Measurements from ENCODE around the gene PAX7. TPM values are rescaled to one million over a fixed set of nuclear protein-coding genes. Genes with fewer than 3 reads are reported as not detected.

PAX7 gene
- total and polyA plus RNA-seq, 2 experiments from 2014 or later = 0.03 TPM; not detected in 1

GRCh38 chr1:18644013-18644399 is 13.4 kb downstream of the PAX7 start:
- Histone ChIP-seq H2AFZ (no peak overlapping the region), H3K36me3 (ENCODE audit: insufficient read depth) (no peaks in the 10 kb centered on the region; the same call in 1 of the 2 replicates), H3K4me2 (peak overlapping the region; percentile 84), H3K4me3 (peak overlapping the region; percentile 56), H3K27ac (ENCODE audit: low read depth) (no peak overlapping the region), H3K9me2 (ENCODE audit: insufficient read depth) (no peaks in the 10 kb centered on the region), H3K4me1 (ENCODE audit: insufficient read depth) (peaks cover 76% of the 10 kb centered on the region), H3K79me2 (replicated peaks; ENCODE audit: insufficient read depth) (no peaks in the 10 kb centered on the region), H3K27me3 (ENCODE audit: insufficient read depth) (peaks cover 99% of the 10 kb centered on the region), H4K20me1 (replicated peaks; ENCODE audit: insufficient read depth) (peaks cover 22% of the 10 kb centered on the region), H3F3A (replicated peaks; ENCODE audit: low read depth) (peaks cover 42% of the 10 kb centered on the region)
- peaks cover 68% of the 10 kb centered on the region for H3K4me1 Mint-ChIP-seq
- peak overlapping the region; percentile 33; the same call in 1 of the 3 replicates for H3K4me3 Mint-ChIP-seq
- peaks cover 97% of the 10 kb centered on the region for H3K27me3 Mint-ChIP-seq (ENCODE audit: insufficient read depth, low read depth, poor library complexity)
- peaks cover 9% of the 10 kb centered on the region; the same call in 2 of the 3 replicates for H3K9me3 Mint-ChIP-seq
- peaks cover 3% of the 10 kb centered on the region; the same call in 1 of the 3 replicates for H3K36me3 Mint-ChIP-seq (ENCODE audit: low read depth)
- no peak overlapping the region for H3K27ac Mint-ChIP-seq
- peak; percentile 8 for TF ChIP-seq EZH2phosphoT487 (IDR thresholded peaks at IDR 0.05; ENCODE audit: unreplicated experiment)
- TF ChIP-seq POLR2AphosphoS5 (IDR thresholded peaks at IDR 0.05; ENCODE audit: low read depth) = no peak
- peak; percentile 81 for TF ChIP-seq EZH2 (IDR thresholded peaks at IDR 0.05; ENCODE audit: low read depth, unreplicated experiment)
- no peak for ATAC-seq
- no peak for DNase-seq (ENCODE audit: low spot score)

GRCh38 chr1:18644446-18644845 is 13.8 kb downstream of the PAX7 start:
- no peak overlapping the region for H3K27ac Mint-ChIP-seq
- peaks cover 68% of the 10 kb centered on the region for H3K4me1 Mint-ChIP-seq
- H3K27me3 Mint-ChIP-seq (ENCODE audit: insufficient read depth, low read depth, poor library complexity) = peaks cover 97% of the 10 kb centered on the region
- TF ChIP-seq NANOG (IDR thresholded peaks at IDR 0.05; ENCODE audit: borderline replicate concordance) = no peak
- no peak for TF ChIP-seq ZNF462 (CRISPR knock-in tag; IDR thresholded peaks at IDR 0.05)
- no peak for TF ChIP-seq EZH2 (IDR thresholded peaks at IDR 0.05; ENCODE audit: low read depth, unreplicated experiment)
- TF ChIP-seq ZNF331 (CRISPR knock-in tag; IDR thresholded peaks at IDR 0.05; ENCODE audit: low read depth) = no peak
- no peak for TF ChIP-seq CREB1 (CRISPR knock-in tag; IDR thresholded peaks at IDR 0.05; ENCODE audit: low read depth)
- no peak for TF ChIP-seq STAT1 (IDR thresholded peaks at IDR 0.05; ENCODE audit: unreplicated experiment)
- no peak for TF ChIP-seq POLR2AphosphoS5 (IDR thresholded peaks at IDR 0.05; ENCODE audit: low read depth)
- no peak for TF ChIP-seq CTCF (conservative IDR thresholded peaks at IDR 0.05; ENCODE audit: low read depth in 2 of 2)
- TF ChIP-seq REST (IDR thresholded peaks at IDR 0.05; ENCODE audit: unreplicated experiment) = no peak

More at GRCh38 chr1:18644446-18644845, 13.8 kb downstream of the PAX7 start:
- Mint-ChIP-seq H3K4me3 (peak overlapping the region; percentile 33; the same call in 1 of the 3 replicates), H3K9me3 (peaks cover 9% of the 10 kb centered on the region; the same call in 2 of the 3 replicates), H3K36me3 (ENCODE audit: low read depth) (peaks cover 3% of the 10 kb centered on the region; the same call in 1 of the 3 replicates)
- H3F3A ChIP-seq (replicated peaks; ENCODE audit: low read depth) = peaks cover 42% of the 10 kb centered on the region
- peak overlapping the region; percentile 84; the same call in 1 of the 2 replicates for H3K4me2 ChIP-seq
- H2AFZ ChIP-seq = no peak overlapping the region
- H3K27ac ChIP-seq (ENCODE audit: low read depth) = no peak overlapping the region
- peak overlapping the region; percentile 56 for H3K4me3 ChIP-seq
- H4K20me1 ChIP-seq (replicated peaks; ENCODE audit: insufficient read depth) = peaks cover 18% of the 10 kb centered on the region
- peaks cover 76% of the 10 kb centered on the region for H3K4me1 ChIP-seq (ENCODE audit: insufficient read depth)
- H3K27me3 ChIP-seq (ENCODE audit: insufficient read depth) = peaks cover 99% of the 10 kb centered on the region
- no peaks in the 10 kb centered on the region for H3K9me2 ChIP-seq (ENCODE audit: insufficient read depth)
- no peak for ATAC-seq
- H3K36me3 ChIP-seq (ENCODE audit: insufficient read depth) = no peaks in the 10 kb centered on the region; the same call in 1 of the 2 replicates
- no peak for DNase-seq (ENCODE audit: low spot score)
- H3K79me2 ChIP-seq (replicated peaks; ENCODE audit: insufficient read depth) = no peaks in the 10 kb centered on the region
